K562 (cell line): ENCODE results near the gene MAP4K1. TPM values are rescaled to one million over a fixed set of nuclear protein-coding genes. Genes with fewer than 3 reads are reported as not detected.

Experiments
- CHD4 ChIP-seq: fragments of 200-600 bp; sonication (generic); IDR thresholded peaks from 3 replicates; pipeline ENCODE4 v1.6.1; 2012; ENCODE audit warnings: low read depth, mild to moderate bottlenecking, mixed read lengths, low read length, inconsistent platforms; ENCODE audit not compliant: insufficient read depth, insufficient replicate concordance, poor library complexity, severe bottlenecking
- GTF2A2 ChIP-seq: IDR thresholded peaks from 2 replicates; pipeline ENCODE4 v1.6.1; 2016; ENCODE audit warnings: mild to moderate bottlenecking, missing genetic modification characterization, missing compliant biosample characterization
- HCFC1 ChIP-seq: IDR thresholded peaks from 2 replicates; pipeline ENCODE4 v1.6.1; 2012; ENCODE audit warnings: low read depth, low read length, improper control_type of control experiment
- ID3 ChIP-seq, 2 experiments: fragments of 250-450 bp in 1 of 2; fragments of 450-650 bp in 1 of 2; sonication (Bioruptor Pico) in 1 of 2; IDR thresholded peaks; 2 replicates each; pipeline versions ENCODE4 v1.6.1 to v1.8.0; 2016 to 2021; ENCODE audit warnings: mild to moderate bottlenecking in 2 of 2, moderate library complexity in 2 of 2, missing compliant biosample characterization in 1 of 2, missing genetic modification characterization in 1 of 2
- MCM5 ChIP-seq: fragments of 450-650 bp; IDR thresholded peaks from 2 replicates; pipeline ENCODE4 v1.6.1; 2016; ENCODE audit warnings: low read depth
- NONO ChIP-seq, 2 experiments: fragments of 200-400 bp in 1 of 2; fragments of 450-650 bp in 1 of 2; formaldehyde crosslinking in 1 of 2; IDR thresholded peaks; 2 replicates each; pipeline ENCODE4 v1.6.1; 2017; ENCODE audit warnings: low read depth in 2 of 2, mild to moderate bottlenecking in 2 of 2, moderate library complexity in 2 of 2, low read length in 1 of 2
- PBX2 ChIP-seq, 2 experiments: IDR thresholded peaks in 1 of 2; conservative IDR thresholded peaks in 1 of 2; 2 replicates each; pipeline ENCODE4 v1.6.1; 2016; ENCODE audit warnings: low read depth in 2 of 2, mild to moderate bottlenecking in 1 of 2, missing compliant biosample characterization in 1 of 2, missing genetic modification characterization in 1 of 2, moderate library complexity in 1 of 2
- POU5F1 ChIP-seq: fragments of 150-350 bp; IDR thresholded peaks from 2 replicates; pipeline ENCODE4 v1.6.1; 2014; ENCODE audit warnings: borderline replicate concordance, low read length, low read depth, mild to moderate bottlenecking; ENCODE audit not compliant: partially characterized antibody
- RBM39 ChIP-seq: fragments of 200-400 bp; formaldehyde crosslinking; optimal IDR thresholded peaks from 2 replicates; pipeline ENCODE3; 2018; ENCODE audit warnings: low read depth, low read length
- TCFL5 ChIP-seq: fragments of 250-450 bp; sonication (Bioruptor Pico); conservative IDR thresholded peaks from 2 replicates; pipeline ENCODE4 v1.6.1; 2021; ENCODE audit warnings: mild to moderate bottlenecking, moderate library complexity, matching md5 sums
- THRAP3 ChIP-seq: fragments of 450-650 bp; IDR thresholded peaks from 2 replicates; pipeline ENCODE4 v1.6.1; 2016; ENCODE audit warnings: mild to moderate bottlenecking, inconsistent platforms, borderline replicate concordance
- ZBED1 ChIP-seq: IDR thresholded peaks from 2 replicates; pipeline ENCODE4 v1.6.1; 2014
- ZNF197 ChIP-seq: fragments of 200-800 bp; sonication (Bioruptor generic); IDR thresholded peaks from 2 replicates; pipeline ENCODE4 v1.6.1; 2016; ENCODE audit warnings: low read depth, missing genetic modification characterization, missing compliant biosample characterization
- polyA plus RNA-seq, 8 experiments: library from polyadenylated mRNA; depleted of rRNA in 4 of 8; stranded (reverse) in 5 of 8; unstranded in 3 of 8; fragments of >200 nt; fragmentation: Nextera tagmentation in 2 of 8; fragmentation: Illumina TruSeq in 1 of 8; extraction: Ambion mirVana in 2 of 8; extraction: Trizol in 1 of 8; gene quantifications; 2 replicates each; pipeline versions ENCODE4 v1.2.1 to v1.2.3, GENCODE V29; 2011 to 2014; ENCODE audit warnings: inconsistent platforms in 1 of 8, missing spikeins in 1 of 8
- total RNA-seq, 7 experiments: library from RNA; depleted of rRNA in 6 of 7; stranded (reverse); fragments of >200 nt in 6 of 7; fragmentation: Illumina TruSeq in 2 of 7; extraction: Trizol in 2 of 7; gene quantifications; 2 replicates each; pipeline versions ENCODE4 v1.2.1 to v1.2.3, GENCODE V29; 2011 to 2021; ENCODE audit warnings: low replicate concordance in 1 of 7
- TF ChIP-seq, protein P1 (sequence below), 2 experiments: fragments of 450-650 bp; formaldehyde crosslinking in 1 of 2; IDR thresholded peaks; 2 replicates each; pipeline versions ENCODE4 v1.4.0 to v1.6.1; 2014 to 2020; ENCODE audit warnings: mild to moderate bottlenecking in 2 of 2, borderline replicate concordance in 1 of 2, low read depth in 1 of 2

Gene MAP4K1
- total and polyA plus RNA-seq, 9 of the 15 experiments (the other 6 are each of a cell fraction or from before 2014, with no cell fraction given): 0.14 to 3.2 (median 0.73) TPM; not detected in 1

DNA sequence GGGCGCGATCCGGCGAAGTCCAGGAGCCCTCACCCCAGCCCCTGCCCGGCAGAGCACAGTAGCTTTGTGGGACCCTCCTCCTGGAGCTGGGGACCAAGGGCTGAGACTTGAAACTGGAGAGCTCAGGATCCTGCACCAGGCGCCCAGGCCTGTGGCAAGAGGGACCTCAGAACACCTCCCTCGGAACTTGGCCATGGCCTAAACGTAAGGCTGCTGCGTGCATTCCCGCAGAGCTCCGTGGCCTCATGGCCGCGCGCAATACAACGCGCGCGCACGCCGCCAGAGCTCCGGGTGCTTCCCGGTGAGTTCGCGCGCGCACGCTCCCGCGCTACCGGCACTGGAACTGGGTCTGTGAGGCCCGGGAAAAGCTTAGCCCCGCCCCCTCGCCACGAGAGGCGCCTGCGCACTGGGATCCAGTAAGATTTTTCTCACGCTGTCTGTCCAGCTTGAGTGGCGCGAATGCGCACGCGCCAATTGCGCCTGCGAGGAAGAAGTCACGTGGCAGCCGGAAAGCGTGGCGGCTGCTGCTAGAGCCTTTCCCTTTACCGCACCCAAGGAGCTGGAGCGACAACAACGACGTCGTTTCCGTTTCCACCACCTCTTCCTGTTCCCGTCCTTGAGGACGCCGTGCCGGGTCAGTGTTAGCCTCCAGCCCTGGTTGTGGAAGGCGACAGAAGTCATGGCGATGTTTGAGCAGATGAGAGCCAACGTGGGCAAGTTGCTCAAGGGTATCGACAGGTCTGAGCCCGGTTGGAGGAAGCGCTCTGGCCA lies 1.0 kb upstream of the MAP4K1 start, which contains the start of gene EIF3K (continued):
- TF ChIP-seq, protein P1, sequence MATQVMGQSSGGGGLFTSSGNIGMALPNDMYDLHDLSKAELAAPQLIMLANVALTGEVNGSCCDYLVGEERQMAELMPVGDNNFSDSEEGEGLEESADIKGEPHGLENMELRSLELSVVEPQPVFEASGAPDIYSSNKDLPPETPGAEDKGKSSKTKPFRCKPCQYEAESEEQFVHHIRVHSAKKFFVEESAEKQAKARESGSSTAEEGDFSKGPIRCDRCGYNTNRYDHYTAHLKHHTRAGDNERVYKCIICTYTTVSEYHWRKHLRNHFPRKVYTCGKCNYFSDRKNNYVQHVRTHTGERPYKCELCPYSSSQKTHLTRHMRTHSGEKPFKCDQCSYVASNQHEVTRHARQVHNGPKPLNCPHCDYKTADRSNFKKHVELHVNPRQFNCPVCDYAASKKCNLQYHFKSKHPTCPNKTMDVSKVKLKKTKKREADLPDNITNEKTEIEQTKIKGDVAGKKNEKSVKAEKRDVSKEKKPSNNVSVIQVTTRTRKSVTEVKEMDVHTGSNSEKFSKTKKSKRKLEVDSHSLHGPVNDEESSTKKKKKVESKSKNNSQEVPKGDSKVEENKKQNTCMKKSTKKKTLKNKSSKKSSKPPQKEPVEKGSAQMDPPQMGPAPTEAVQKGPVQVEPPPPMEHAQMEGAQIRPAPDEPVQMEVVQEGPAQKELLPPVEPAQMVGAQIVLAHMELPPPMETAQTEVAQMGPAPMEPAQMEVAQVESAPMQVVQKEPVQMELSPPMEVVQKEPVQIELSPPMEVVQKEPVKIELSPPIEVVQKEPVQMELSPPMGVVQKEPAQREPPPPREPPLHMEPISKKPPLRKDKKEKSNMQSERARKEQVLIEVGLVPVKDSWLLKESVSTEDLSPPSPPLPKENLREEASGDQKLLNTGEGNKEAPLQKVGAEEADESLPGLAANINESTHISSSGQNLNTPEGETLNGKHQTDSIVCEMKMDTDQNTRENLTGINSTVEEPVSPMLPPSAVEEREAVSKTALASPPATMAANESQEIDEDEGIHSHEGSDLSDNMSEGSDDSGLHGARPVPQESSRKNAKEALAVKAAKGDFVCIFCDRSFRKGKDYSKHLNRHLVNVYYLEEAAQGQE (IDR thresholded peaks at IDR 0.05; ENCODE audit: borderline replicate concordance): peak; percentile 84
- TF ChIP-seq, protein P1 (CRISPR knock-in tag; IDR thresholded peaks at IDR 0.05; ENCODE audit: low read depth): peak; percentile 68; the same call in 1 of the 2 replicates
- TF ChIP-seq HCFC1 (peak; percentile 68; the same call in 1 of the 2 replicates), MCM5 (no peak), TCFL5 (CRISPR knock-in tag) (no peak), RBM39 (no peak), CHD4 (no peak), NONO (IDR thresholded peaks at IDR 0.05; ENCODE audit: low read depth in 2 of 2, low read length in 1 of 2) (no peak), ZBED1 (0 out of 2 replicates have a peak, but pooled peaks have one; percentile 33), PBX2 (CRISPR knock-in tag; IDR thresholded peaks at IDR 0.05; ENCODE audit: low read depth) (no peak), PBX2 (tag; conservative IDR thresholded peaks at IDR 0.05; ENCODE audit: low read depth) (no peak), POU5F1 (peak; percentile 41), GTF2A2 (no peak), ZNF197 (CRISPR knock-in tag) (no peak; the same call in 1 of the 2 replicates), ID3 (CRISPR knock-in tag; IDR thresholded peaks at IDR 0.05) (no peak), ID3 (tag; IDR thresholded peaks at IDR 0.05) (no peak), THRAP3 (no peak)
